Neural progenitor cell (in vitro differentiated cells): ENCODE data around the gene CCR6.

Experiments used
- CTCF ChIP-seq: fragments of 200-600 bp; sonication (generic); IDR thresholded peaks from 2 replicates; pipeline ENCODE4 v1.5.1; 2017; ENCODE audit warnings: antibody characterized with exemption, mild to moderate bottlenecking
- EZH2 ChIP-seq: fragments of 200-600 bp; sonication (generic); IDR thresholded peaks from 2 replicates; pipeline ENCODE4 v1.6.1; 2017; ENCODE audit warnings: antibody characterized with exemption, mild to moderate bottlenecking, moderate library complexity
- EZH2phosphoT487 ChIP-seq: fragments of 200-600 bp; sonication (generic); IDR thresholded peaks from 2 replicates; pipeline ENCODE4 v1.6.1; 2017; ENCODE audit warnings: antibody characterized with exemption

GRCh38 chr6:167118839-167119238 lies 4.1 kb upstream of the CCR6 start:
- TF ChIP-seq EZH2 (no peak), CTCF (no peak), EZH2phosphoT487 (no peak)
